HepG2 (cell line): ENCODE data around the gene DNAJC19. TPM values are rescaled to one million over a fixed set of nuclear protein-coding genes. Genes with fewer than 3 reads are reported as not detected.

Experiments
- ASH2L ChIP-seq: fragments of 300-600, 200-600 bp; sonication (generic); IDR thresholded peaks from 2 replicates; pipeline ENCODE4 v1.7.0; 2017; ENCODE audit warnings: low read depth, mild to moderate bottlenecking, moderate library complexity, mixed read lengths, low read length; ENCODE audit not compliant: insufficient read length
- CCDC6 ChIP-seq: sonication (generic); formaldehyde crosslinking; IDR thresholded peaks from 2 replicates; pipeline ENCODE4 v1.8.1; 2022; ENCODE audit warnings: mild to moderate bottlenecking, missing genetic modification reagents, moderate library complexity
- HNRNPK ChIP-seq: fragments of 200-400 bp; formaldehyde crosslinking; IDR thresholded peaks from 2 replicates; pipeline ENCODE4 v1.6.1; 2018; ENCODE audit warnings: low read length, low read depth, moderate library complexity, mild to moderate bottlenecking; ENCODE audit not compliant: poor library complexity, severe bottlenecking
- HOXD1 ChIP-seq: sonication (generic); formaldehyde crosslinking; IDR thresholded peaks from 2 replicates; pipeline ENCODE4 v1.5.0; 2020; ENCODE audit warnings: missing genetic modification reagents
- KMT2B ChIP-seq: IDR thresholded peaks from 2 replicates; pipeline ENCODE4 v1.6.1; 2016; ENCODE audit warnings: missing genetic modification reagents, missing compliant biosample characterization
- MBD4 ChIP-seq: IDR thresholded peaks from 2 replicates; pipeline ENCODE4 v1.6.1; 2012; ENCODE audit warnings: low read length, inconsistent platforms, borderline replicate concordance
- NR3C1 ChIP-seq: sonication (generic); formaldehyde crosslinking; IDR thresholded peaks from 2 replicates; pipeline ENCODE4 v1.4.0; 2020; ENCODE audit warnings: missing genetic modification reagents
- XBP1 ChIP-seq: sonication (generic); formaldehyde crosslinking; IDR thresholded peaks from 2 replicates; pipeline ENCODE4 v1.5.0; 2020; ENCODE audit warnings: missing genetic modification reagents
- ZNF282 ChIP-seq: fragments of 450-650 bp; IDR thresholded peaks from 2 replicates; pipeline ENCODE4 v1.6.1; 2018; ENCODE audit not compliant: partially characterized antibody
- ZNF879 ChIP-seq: sonication (generic); formaldehyde crosslinking; IDR thresholded peaks from 2 replicates; pipeline ENCODE4 v1.8.1; 2023; ENCODE audit warnings: missing genetic modification reagents
- polyA plus RNA-seq, 8 experiments: library from polyadenylated mRNA; depleted of rRNA in 3 of 8; stranded (reverse) in 7 of 8; unstranded in 1 of 8; fragments of >200 nt; fragmentation: Illumina TruSeq in 4 of 8; extraction: Trizol in 4 of 8; gene quantifications; 2 replicates each; pipeline versions ENCODE4 v1.2.1 to v1.2.3, GENCODE V29; 2011 to 2016; ENCODE audit warnings: low read depth in 4 of 8, missing spikeins in 1 of 8, mixed read lengths in 1 of 8; ENCODE audit not compliant: insufficient read depth in 1 of 8
- total RNA-seq, 5 experiments: library from RNA; depleted of rRNA; stranded (reverse); fragments of >200 nt; fragmentation: Illumina TruSeq; extraction: Trizol; gene quantifications; 2 replicates each; pipeline ENCODE4 v1.2.3, GENCODE V29; 2016; ENCODE audit warnings: low read depth in 1 of 5
- TF ChIP-seq, protein P1 (sequence below), 2 experiments: sonication (generic) in 1 of 2; formaldehyde crosslinking in 1 of 2; IDR thresholded peaks; 2 replicates each; pipeline versions ENCODE4 v1.4.0 to v1.6.1; 2016 to 2020; ENCODE audit warnings: borderline replicate concordance in 1 of 2, low read depth in 1 of 2, mild to moderate bottlenecking in 1 of 2, missing genetic modification reagents in 1 of 2
- TF ChIP-seq, protein P2 (sequence below): sonication (generic); formaldehyde crosslinking; IDR thresholded peaks from 2 replicates; pipeline ENCODE4 v1.4.0; 2020; ENCODE audit warnings: missing genetic modification reagents, borderline replicate concordance
- TF ChIP-seq, protein P3 (sequence below): sonication (generic); formaldehyde crosslinking; IDR thresholded peaks from 2 replicates; pipeline ENCODE4 v1.5.0; 2020; ENCODE audit warnings: mild to moderate bottlenecking, missing genetic modification reagents, borderline replicate concordance
- TF ChIP-seq, protein P4 (sequence below): sonication (generic); formaldehyde crosslinking; IDR thresholded peaks from 2 replicates; pipeline ENCODE4 v1.8.1; 2023; ENCODE audit warnings: missing genetic modification reagents, mild to moderate bottlenecking, borderline replicate concordance
- TF ChIP-seq, protein P5 (sequence below): sonication (generic); formaldehyde crosslinking; IDR thresholded peaks from 2 replicates; pipeline ENCODE4 v1.4.0; 2020; ENCODE audit warnings: missing genetic modification reagents

Gene DNAJC19
- total and polyA plus RNA-seq, 2 of the 13 experiments (the other 11 are each of a cell fraction or from before 2014, with no cell fraction given), result 51.1 to 75.8 TPM

DNA sequence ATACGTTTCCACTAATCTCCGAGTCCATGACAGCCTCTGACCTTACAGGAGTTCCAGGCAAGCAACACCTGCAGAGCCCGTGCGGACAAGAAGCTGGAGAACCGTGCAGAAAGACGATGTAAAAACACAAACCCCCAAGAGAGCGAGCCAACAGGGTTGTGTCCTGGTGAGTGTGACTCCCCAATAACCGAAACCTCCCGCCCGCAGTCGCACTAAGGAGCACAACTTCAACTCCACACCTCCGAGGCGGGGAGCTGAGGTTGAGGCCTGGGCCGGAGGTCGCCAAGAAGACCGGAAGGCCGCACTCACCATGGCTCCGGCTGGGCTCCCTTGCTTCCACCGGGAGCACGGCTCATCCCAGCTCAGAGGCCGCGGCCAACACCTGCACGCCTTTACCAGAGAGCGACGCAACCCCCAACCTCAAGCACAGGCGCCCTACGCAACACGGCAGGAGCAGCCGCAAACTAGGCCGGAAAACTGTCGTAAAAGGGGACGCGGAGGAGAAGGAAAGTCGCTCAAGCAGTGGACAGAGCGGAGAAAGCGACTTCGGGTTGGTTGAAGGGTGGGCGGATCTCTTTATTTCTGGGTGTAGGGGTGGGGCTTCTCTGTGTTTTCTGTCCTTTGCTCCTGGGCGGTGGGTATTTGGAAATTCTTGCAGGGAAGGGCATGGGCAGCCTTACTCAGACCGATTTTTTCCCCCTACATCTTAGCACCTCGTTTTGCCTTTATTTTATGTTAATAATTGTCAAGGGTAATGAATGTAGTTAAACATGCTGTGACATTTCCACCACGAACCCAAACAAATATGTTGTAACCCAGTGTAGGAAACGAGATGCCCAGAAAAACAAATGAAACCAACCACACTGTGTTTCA lies at the start of gene DNAJC19 (continued):
- 0 out of 2 replicates have a peak, but pooled peaks have one; percentile 55 for TF ChIP-seq HOXD1
- no peak for TF ChIP-seq ZNF282
- no peak for TF ChIP-seq ZNF879 (CRISPR knock-in tag)
- TF ChIP-seq, protein P1, sequence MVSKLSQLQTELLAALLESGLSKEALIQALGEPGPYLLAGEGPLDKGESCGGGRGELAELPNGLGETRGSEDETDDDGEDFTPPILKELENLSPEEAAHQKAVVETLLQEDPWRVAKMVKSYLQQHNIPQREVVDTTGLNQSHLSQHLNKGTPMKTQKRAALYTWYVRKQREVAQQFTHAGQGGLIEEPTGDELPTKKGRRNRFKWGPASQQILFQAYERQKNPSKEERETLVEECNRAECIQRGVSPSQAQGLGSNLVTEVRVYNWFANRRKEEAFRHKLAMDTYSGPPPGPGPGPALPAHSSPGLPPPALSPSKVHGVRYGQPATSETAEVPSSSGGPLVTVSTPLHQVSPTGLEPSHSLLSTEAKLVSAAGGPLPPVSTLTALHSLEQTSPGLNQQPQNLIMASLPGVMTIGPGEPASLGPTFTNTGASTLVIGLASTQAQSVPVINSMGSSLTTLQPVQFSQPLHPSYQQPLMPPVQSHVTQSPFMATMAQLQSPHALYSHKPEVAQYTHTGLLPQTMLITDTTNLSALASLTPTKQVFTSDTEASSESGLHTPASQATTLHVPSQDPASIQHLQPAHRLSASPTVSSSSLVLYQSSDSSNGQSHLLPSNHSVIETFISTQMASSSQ (IDR thresholded peaks at IDR 0.05; ENCODE audit: low read depth), result no peak
- TF ChIP-seq, protein P1 (CRISPR knock-in tag; IDR thresholded peaks at IDR 0.05; ENCODE audit: borderline replicate concordance), result no peak; the same call in 1 of the 2 replicates
- TF ChIP-seq, protein P2, sequence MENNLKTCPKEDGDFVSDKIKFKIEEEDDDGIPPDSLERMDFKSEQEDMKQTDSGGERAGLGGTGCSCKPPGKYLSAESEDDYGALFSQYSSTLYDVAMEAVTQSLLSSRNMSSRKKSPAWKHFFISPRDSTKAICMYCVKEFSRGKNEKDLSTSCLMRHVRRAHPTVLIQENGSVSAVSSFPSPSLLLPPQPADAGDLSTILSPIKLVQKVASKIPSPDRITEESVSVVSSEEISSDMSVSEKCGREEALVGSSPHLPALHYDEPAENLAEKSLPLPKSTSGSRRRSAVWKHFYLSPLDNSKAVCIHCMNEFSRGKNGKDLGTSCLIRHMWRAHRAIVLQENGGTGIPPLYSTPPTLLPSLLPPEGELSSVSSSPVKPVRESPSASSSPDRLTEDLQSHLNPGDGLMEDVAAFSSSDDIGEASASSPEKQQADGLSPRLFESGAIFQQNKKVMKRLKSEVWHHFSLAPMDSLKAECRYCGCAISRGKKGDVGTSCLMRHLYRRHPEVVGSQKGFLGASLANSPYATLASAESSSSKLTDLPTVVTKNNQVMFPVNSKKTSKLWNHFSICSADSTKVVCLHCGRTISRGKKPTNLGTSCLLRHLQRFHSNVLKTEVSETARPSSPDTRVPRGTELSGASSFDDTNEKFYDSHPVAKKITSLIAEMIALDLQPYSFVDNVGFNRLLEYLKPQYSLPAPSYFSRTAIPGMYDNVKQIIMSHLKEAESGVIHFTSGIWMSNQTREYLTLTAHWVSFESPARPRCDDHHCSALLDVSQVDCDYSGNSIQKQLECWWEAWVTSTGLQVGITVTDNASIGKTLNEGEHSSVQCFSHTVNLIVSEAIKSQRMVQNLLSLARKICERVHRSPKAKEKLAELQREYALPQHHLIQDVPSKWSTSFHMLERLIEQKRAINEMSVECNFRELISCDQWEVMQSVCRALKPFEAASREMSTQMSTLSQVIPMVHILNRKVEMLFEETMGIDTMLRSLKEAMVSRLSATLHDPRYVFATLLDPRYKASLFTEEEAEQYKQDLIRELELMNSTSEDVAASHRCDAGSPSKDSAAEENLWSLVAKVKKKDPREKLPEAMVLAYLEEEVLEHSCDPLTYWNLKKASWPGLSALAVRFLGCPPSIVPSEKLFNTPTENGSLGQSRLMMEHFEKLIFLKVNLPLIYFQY (CRISPR knock-in tag), result no peak
- TF ChIP-seq MBD4, result no peak
- TF ChIP-seq, protein P3, sequence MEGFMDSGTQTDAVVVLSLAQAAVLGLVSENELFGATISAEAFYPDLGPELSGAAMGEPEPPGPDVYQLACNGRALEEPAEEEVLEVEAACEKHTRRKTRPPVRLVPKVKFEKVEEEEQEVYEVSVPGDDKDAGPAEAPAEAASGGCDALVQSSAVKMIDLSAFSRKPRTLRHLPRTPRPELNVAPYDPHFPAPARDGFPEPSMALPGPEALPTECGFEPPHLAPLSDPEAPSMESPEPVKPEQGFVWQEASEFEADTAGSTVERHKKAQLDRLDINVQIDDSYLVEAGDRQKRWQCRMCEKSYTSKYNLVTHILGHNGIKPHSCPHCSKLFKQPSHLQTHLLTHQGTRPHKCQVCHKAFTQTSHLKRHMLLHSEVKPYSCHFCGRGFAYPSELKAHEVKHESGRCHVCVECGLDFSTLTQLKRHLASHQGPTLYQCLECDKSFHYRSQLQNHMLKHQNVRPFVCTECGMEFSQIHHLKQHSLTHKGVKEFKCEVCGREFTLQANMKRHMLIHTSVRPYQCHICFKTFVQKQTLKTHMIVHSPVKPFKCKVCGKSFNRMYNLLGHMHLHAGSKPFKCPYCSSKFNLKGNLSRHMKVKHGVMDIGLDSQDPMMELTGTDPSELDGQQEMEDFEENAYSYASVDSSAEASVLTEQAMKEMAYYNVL (CRISPR knock-in tag), result peak; percentile 87; the same call in 1 of the 2 replicates
- TF ChIP-seq HNRNPK, result no peak
- TF ChIP-seq NR3C1 (CRISPR knock-in tag), result no peak
- TF ChIP-seq KMT2B (CRISPR knock-in tag), result peak; percentile 98
- TF ChIP-seq, protein P4, sequence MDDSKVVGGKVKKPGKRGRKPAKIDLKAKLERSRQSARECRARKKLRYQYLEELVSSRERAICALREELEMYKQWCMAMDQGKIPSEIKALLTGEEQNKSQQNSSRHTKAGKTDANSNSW (CRISPR knock-in tag), result no peak
- TF ChIP-seq ASH2L, result peak; percentile 85
- peak; percentile 57; the same call in 1 of the 2 replicates for TF ChIP-seq XBP1 (CRISPR knock-in tag)
- TF ChIP-seq, protein P5, sequence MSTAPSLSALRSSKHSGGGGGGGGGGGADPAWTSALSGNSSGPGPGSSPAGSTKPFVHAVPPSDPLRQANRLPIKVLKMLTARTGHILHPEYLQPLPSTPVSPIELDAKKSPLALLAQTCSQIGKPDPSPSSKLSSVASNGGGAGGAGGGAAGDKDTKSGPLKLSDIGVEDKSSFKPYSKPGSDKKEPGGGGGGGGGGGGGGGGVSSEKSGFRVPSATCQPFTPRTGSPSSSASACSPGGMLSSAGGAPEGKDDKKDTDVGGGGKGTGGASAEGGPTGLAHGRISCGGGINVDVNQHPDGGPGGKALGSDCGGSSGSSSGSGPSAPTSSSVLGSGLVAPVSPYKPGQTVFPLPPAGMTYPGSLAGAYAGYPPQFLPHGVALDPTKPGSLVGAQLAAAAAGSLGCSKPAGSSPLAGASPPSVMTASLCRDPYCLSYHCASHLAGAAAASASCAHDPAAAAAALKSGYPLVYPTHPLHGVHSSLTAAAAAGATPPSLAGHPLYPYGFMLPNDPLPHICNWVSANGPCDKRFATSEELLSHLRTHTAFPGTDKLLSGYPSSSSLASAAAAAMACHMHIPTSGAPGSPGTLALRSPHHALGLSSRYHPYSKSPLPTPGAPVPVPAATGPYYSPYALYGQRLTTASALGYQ (CRISPR knock-in tag), result 0 out of 2 replicates have a peak, but pooled peaks have one; percentile 30
- TF ChIP-seq CCDC6 (CRISPR knock-in tag), result peak; percentile 84
